ENCODE measurements around the gene C10orf143. TPM values are rescaled to one million over a fixed set of nuclear protein-coding genes. Genes with fewer than 3 reads are reported as not detected.
"Not testable (repeated sequence)": the region's sequence is repeated elsewhere in the genome, so short reads cannot be mapped to it uniquely, and the experiment has no call there.

The C10orf143 gene
- total RNA-seq, 2 donors from 2014 or later, result not detected

DNA sequence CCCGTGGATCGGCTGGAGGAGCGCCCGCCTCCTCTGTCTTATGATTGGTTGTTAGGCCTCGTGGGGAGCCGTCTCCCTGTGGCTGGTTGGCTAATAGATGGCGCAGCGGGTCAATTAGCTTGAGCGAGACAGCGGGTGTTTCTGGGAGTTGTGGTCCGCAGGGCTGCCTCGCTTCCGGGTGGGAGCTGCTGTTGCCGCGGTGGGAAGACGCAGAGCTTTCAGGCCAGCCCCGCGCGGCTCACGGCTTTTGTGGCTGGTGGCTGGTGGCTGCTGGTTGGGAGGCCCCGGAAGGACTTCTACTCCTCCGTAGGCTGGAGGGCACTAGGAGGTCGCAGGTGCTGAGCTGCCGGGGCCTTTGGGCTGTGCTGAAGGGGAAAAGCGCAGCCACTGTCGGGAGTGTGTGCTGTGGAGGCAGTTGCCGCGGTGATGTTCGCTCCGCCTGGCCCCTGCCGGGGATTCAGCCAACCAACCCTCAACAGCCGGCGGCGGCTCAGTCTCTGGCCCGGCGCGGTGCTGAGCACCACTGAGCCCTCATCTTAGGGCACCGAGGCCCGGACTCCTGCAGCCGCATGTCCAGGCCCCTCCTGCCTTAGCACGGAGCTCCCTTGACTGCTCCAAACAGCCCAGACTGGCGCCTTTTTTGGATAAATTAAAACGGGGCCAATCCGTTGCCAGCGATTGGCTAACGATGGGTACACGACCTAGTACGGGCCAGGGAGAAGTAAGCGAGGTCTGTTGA, 652 bp upstream of the C10orf143 start:
- peak overlapping the region; percentile 77 to 89 for H3K27ac ChIP-seq
- peak; percentile 93 for ATAC-seq (ENCODE audit: insufficient number of reproducible peaks, low FRiP score, low read depth)
- H3K27me3 ChIP-seq (replicated peaks; ENCODE audit: insufficient read depth), result no peaks in the 10 kb centered on the region
- no peaks in the 10 kb centered on the region for H3K9me3 ChIP-seq
- H3K4me1 ChIP-seq (ENCODE audit: control insufficient read depth in 1 of 2, low read depth in 2 of 2), result peaks cover 12 to 28% of the 10 kb centered on the region in 2 donors
- TF ChIP-seq, protein P1, sequence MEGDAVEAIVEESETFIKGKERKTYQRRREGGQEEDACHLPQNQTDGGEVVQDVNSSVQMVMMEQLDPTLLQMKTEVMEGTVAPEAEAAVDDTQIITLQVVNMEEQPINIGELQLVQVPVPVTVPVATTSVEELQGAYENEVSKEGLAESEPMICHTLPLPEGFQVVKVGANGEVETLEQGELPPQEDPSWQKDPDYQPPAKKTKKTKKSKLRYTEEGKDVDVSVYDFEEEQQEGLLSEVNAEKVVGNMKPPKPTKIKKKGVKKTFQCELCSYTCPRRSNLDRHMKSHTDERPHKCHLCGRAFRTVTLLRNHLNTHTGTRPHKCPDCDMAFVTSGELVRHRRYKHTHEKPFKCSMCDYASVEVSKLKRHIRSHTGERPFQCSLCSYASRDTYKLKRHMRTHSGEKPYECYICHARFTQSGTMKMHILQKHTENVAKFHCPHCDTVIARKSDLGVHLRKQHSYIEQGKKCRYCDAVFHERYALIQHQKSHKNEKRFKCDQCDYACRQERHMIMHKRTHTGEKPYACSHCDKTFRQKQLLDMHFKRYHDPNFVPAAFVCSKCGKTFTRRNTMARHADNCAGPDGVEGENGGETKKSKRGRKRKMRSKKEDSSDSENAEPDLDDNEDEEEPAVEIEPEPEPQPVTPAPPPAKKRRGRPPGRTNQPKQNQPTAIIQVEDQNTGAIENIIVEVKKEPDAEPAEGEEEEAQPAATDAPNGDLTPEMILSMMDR (IDR thresholded peaks at IDR 0.05), result no peak
- H3K36me3 ChIP-seq, result no peaks in the 10 kb centered on the region
- H3K4me3 ChIP-seq, result peak overlapping the region; percentile 81
- DNase-seq (ENCODE audit: low spot score), result peak; percentile 98

DNA sequence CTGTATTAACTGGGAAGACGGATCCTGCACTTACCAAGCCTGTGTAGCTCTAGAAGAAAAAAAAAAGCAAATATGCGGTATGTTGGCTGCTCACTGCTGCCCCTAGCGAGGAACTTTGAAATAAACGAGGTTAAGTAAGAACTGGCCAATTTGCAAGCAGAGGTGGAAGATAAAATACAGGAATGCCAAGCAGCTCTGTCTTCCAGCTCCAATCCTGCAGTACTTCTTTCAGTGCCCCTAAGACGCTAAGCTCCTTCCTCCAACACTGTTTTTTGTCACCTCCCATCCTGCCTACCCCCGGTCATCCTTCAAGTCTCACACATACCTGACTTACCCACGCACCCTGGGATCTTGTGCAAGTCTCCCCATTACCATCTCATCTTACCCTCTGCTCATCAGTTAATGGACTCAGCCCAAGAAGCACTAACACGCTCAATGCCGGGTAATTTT, 809 bp downstream of the C10orf143 start:
- peak overlapping the region; percentile 77 to 89 for H3K27ac ChIP-seq
- H3K36me3 ChIP-seq, result no peaks in the 10 kb centered on the region
- no peak for ATAC-seq (ENCODE audit: insufficient number of reproducible peaks, low FRiP score, low read depth)
- TF ChIP-seq, protein P1 (IDR thresholded peaks at IDR 0.05), result peak; percentile 86
- H3K27me3 ChIP-seq (replicated peaks; ENCODE audit: insufficient read depth), result no peaks in the 10 kb centered on the region
- H3K4me3 ChIP-seq, result peak overlapping the region; percentile 81
- peak; percentile 56 for DNase-seq (ENCODE audit: low spot score)
- H3K4me1 ChIP-seq (ENCODE audit: control insufficient read depth in 1 of 2, low read depth in 2 of 2), result peaks cover 12 to 28% of the 10 kb centered on the region in 2 donors
- no peaks in the 10 kb centered on the region for H3K9me3 ChIP-seq

DNA sequence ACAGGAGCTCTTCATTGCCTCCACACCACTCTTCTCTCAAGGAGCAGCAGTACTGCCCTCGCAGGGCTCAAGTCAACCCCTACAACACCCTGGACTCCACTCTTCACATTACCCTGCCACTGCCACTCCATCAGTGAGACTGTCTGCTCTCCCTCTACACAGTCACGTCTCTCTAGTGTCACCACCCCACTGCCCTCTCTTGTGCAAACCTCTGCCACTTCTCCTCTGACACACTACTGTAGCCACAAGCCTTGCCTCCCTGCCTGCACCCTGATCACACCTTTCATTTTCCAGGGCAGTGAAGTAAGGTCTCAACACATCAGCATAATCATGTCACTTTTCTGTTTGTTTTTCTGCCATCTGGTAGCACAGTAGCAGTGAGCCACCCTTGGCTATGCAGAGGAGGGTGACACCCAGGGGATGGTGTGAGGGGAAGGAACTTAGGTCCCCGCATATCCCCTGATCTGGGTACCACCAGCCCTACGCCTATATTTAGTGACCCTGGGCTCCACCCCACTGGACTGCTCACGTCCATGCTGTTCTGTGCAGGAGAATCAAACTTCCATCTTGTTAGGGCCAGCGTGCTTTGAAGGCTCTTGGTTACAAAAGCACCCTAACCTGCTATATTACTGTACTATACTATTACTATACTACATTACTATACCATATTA, 1.6 kb downstream of the C10orf143 start:
- ATAC-seq (ENCODE audit: insufficient number of reproducible peaks, low FRiP score, low read depth), result no peak
- Histone ChIP-seq H3K27ac (no peak overlapping the region), H3K27me3 (replicated peaks; ENCODE audit: insufficient read depth) (no peaks in the 10 kb centered on the region), H3K9me3 (no peaks in the 10 kb centered on the region), H3K4me3 (peak overlapping the region; percentile 81), H3K4me1 (ENCODE audit: control insufficient read depth in 1 of 2, low read depth in 2 of 2) (peaks cover 12 to 28% of the 10 kb centered on the region in 2 donors), H3K36me3 (no peaks in the 10 kb centered on the region)
- TF ChIP-seq, protein P1 (IDR thresholded peaks at IDR 0.05), result no peak
- DNase-seq (ENCODE audit: low spot score), result no peak

DNA sequence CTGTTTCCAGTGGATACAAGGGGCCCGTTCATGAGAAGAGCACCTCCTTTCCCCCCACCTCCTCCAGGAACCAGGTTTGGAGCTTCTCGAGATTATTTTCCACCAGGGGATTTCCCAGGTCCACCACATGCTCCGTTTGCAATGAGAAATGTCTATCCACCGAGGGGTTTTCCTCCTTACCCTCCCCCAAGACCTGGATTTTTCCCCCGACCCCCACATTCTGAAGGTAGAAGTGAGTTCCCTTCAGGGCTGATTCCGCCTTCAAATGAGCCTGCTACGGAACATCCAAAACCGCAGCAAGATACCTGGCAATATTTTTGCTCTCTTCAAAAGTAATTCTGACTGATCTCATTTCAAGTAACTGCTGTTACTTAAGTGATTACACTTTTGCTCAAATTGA, 2.5 kb downstream of the C10orf143 start:
- not testable (repeated sequence) for ATAC-seq (ENCODE audit: insufficient number of reproducible peaks, low FRiP score, low read depth); H3K4me3 ChIP-seq; H3K27ac ChIP-seq; H3K9me3 ChIP-seq; H3K36me3 ChIP-seq; H3K27me3 ChIP-seq (replicated peaks; ENCODE audit: insufficient read depth); DNase-seq (ENCODE audit: low spot score)
- H3K4me1 ChIP-seq (ENCODE audit: control insufficient read depth in 1 of 2, low read depth in 2 of 2), result peaks cover 12 to 26% of the 10 kb centered on the region in 2 donors

DNA sequence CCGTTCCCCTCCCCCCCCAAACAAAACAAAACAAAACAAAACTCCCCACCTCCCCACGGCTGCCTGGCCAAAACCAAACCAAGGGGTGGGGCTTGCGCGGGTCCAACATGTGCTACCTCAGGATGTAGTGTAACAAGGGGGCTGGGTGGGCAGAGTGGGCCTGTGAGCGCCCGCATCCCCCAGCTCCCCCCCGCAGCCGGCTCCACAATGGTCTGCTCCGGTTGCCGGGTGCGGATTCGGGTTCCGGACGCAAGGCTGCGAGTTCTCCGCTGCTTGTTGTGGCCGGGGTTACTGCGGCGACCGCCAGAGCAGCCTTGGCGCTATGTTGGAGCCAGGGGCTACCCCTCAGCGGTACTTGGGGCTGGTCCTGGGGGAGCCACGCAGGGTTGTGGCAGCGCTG, 4.9 kb downstream of the C10orf143 start:
- peaks cover 8 to 12% of the 10 kb centered on the region in 2 donors for H3K4me1 ChIP-seq (ENCODE audit: control insufficient read depth in 1 of 2, low read depth in 2 of 2)
- H3K27me3 ChIP-seq (replicated peaks; ENCODE audit: insufficient read depth), result no peaks in the 10 kb centered on the region

More for the DNA sequence above, 4.9 kb downstream of the C10orf143 start:
- no peak for ATAC-seq (ENCODE audit: insufficient number of reproducible peaks, low FRiP score, low read depth)
- TF ChIP-seq, protein P1 (IDR thresholded peaks at IDR 0.05), result no peak
- DNase-seq (ENCODE audit: low spot score), result no peak
- Histone ChIP-seq H3K27ac (no peak overlapping the region), H3K4me3 (no peak overlapping the region), H3K36me3 (no peaks in the 10 kb centered on the region), H3K9me3 (no peaks in the 10 kb centered on the region)
